SHP77 (cell line): ENCODE measurements around the gene ETV3.
A peak's percentile ranks its signal among the peaks of the same experiment; 100 is the strongest.

ENCODE experiments used
- DNase-seq, 2 experiments: peaks; one replicate each; lab custom pipeline; 2025; lab: John Stamatoyannopoulos, UW

Gene ETV3

DNA sequence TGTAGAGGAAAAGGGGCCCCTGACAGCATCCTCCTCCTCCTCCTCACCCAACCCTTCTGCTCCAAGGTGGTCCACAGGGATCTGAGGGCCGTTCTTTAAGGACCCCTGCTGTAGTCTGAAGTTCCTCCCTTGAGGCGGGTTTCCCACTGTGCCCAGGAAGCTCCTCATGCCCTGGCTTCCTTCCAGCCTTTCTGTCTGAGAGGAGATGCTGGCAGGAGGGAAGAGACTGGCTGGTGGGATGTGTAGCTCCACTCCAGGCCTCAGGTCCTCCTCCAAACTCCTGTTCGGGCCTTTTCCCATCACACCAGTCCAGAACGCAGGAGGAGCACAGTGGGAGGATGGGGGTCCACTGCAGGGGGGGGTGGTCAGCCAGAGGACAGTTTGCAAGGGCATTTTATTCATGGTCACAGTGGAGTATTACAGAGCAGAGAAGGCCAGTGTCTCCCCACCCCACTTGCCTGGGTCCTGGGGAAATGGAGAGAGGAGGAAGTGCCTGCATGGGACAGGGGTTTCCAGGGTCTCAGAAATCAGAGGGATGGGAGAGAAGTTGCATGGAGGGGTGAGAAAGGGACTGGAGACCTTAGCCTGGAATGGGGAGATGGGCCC, 46.4 kb downstream of the ETV3 start:
- DNase-seq = no peak

DNA sequence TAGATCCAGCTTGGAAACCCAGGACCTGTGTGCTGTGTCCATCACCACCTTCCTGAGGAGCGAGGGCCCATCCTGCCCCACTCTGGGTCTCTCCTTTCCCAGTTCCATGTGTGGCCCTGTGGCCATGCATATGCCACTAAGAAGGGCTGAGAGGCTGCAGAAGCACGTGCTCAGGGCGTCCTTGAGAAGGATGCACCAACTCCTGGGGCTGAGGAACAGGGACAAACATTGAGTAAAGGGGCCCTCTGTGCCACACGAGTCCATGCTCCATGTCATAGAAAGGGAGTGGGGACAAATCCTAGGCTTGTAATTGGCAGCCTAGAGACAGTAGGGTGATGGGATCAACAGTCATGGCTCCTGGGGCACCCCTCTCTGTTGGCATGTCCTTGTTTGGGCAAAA, 47.0 kb downstream of the ETV3 start:
- DNase-seq = no peak

DNA sequence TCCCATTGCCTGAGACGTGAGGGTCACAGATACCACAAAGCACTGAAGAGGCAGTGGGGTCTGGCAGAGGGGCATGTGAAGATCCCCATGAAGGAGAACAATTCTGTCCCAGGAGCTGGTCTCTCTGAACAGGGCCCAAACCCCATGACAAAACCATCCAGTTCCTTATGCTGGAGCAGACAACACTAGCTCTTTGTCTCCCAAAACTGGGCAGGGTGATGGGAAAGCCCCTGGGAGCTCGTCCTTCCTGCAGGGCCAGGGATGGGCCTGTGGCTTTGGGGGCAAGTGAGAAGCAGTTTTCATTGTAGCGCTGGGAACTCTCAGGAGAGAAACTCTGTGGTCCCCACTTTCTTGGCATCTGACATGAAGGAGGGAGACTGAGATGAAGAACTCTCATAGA, 47.4 kb downstream of the ETV3 start:
- DNase-seq = no peak

DNA sequence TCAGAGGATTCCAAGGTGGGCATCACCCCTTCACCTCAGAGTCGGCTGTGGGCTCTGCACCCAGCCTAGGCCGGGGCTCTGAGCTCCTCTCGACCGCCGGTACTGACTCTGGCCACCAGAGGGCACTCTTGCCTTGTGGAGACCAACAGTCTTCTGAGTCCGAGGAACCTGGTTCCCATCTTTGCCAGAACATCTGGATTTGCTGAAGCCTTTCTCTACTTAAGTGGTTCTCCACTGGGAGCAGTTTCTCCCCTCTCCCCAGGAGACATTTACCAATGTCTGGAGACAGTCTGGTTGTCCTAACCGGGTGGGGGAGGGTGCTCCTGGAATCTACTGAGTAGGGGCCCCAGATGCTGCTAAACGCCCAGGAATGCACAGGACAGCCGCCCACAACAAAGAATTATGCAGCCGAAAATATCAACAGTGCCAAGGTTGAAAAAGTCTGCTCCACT, 48.0 kb downstream of the ETV3 start:
- DNase-seq = peak; percentile 81 to 83

DNA sequence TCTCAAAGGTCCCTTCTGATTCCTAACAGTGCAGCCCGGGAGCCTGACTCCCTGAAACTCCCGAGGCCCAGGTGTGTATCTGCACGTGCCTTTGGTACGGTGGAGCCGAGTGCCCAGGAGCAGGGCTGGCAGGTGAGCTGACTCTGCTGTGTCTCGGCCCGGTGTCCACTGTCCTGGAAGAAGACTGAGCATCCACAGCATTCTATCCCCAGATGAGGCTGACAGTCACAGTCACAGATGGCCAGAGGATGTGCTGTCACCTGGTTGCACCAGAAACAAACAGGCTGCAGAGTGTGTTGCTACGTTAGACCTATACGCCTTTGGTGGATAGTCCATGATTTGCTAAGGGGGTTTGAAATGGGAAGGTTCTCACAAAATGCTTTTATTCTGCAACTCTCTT, 48.4 kb downstream of the ETV3 start:
- no peak for DNase-seq

DNA sequence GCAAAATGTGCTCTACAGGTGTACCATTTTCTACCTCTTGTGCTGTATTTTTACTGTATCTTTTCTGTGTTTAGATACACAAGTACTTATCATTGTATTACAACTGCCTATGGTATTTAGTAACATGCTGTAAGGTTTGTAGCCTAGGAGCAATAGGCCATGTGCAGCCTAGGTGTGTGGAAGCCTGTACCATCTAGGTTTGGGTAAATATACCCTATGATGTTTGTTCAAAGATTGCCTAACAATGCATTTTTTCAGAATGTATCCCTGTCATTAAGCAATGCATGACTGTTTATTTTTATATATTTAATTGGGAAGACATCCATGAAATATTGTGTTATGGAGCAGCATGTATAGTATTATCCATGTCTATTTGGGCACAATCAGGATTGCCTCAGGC, 49.6 kb downstream of the ETV3 start:
- DNase-seq = no peak

DNA sequence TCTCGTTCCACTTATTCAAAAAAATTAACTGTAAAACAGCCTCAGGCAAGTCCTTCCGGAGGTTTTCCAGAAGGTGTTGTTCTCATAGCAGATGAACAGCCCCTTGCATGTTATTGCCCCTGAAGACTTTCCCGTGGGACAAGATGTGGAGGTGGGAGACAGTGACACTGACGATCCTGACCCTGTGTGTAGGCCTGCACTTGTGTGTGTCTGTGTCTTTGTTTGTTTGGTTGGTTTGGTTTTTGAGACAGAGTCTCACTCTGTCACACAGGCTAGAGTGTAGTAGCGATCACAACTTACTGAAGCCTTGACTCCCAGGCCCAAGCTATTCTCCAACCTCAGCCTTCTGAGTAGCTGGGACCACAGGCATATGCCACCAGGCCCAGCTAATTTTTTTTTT, 51.2 kb downstream of the ETV3 start:
- DNase-seq = no peak

DNA sequence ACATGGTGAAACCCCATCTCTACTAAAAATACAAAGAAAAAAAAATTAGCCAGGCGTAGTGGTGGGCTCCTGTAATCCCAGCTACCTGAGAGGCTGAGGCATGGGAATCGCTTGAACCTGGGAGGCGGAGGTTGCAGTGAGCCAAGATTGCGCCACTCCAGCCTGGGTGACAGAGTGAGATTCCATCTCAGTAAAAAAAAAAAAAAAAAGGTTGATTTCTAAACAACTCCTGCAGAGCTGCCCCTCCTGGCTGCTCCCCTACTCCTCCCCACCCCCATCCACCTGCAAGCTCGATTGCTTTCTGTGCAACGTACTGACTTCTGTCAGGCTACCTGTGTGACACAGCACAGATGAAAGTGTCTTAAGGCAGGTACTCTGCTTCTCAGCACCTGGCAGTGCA, 51.9 kb downstream of the ETV3 start:
- no peak for DNase-seq

DNA sequence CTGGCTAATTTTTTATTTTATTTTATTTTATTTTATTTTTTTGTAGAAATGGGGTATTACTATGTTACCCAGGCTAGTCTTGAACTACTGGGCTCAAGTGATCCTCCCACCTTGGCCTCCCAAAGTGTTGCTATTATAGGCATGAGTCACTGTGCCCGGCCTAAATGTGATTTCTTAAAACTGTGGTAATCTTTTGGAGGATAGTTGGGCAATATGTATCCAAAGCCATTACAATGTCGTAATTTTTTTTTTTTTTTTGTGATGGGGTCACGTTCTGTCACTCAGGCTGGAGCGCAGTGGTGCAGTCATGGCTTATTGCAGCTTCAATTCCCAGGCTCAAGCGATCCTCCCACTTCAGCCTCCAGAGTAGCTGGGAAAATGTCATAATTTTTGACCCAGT, 52.8 kb downstream of the ETV3 start:
- no peak for DNase-seq

DNA sequence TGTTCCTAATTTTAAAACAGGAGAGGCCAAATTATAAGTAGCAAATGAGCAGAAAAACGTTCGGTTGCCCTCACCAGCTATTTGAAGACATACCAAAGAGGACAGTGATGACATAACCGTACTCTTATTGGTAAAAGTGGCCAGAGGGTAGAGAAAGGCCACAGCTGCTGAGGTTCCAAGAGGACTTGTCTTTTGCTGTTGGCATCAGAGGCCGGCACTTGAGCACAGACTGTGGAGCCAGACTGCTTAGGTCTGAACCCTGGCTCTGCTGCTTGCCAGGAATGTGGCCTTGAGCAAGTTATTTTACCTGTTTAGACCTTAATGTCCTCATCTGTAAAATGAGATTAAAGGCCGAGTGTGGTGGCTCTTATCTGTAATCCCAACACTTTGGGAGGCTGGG, 53.5 kb downstream of the ETV3 start:
- DNase-seq = no peak

DNA sequence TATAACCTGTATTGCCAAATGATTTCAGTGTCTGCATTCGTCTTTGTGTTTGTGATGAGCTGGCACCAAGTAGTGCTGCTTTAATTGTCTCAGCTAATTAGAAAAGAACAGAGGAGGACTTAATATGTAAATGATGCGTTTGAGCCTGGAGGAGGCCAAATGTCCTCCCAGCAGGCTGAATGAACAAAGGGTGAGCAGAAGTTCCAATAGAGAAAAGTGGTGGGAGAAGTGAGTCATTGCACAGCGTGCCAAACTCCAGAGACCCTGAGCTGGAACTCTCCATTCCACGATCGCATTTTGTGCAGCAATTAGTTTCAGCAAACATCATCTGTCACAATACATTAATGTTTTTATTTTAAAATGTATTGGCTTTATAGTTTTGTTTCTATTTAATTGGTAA, 56.5 kb downstream of the ETV3 start:
- no peak for DNase-seq

DNA sequence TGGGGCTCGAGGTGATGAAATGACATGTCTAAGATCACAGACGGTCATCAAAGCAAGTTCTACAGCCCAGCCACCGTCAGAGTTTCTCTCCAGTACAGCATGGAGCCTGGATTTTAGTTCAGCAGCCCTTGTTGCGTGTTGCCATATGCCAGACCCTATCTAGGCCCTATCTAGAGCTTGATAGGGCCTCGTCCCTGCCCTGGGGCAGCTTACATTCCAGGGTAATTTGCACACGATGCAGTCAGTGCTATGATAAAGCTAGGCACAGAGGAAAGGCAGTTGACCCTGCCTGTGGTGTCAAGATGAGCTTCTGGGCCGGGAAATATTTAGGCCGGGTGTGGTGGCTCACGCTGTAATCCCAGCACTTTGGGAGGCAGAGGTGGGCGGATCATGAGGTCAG, 57.5 kb downstream of the ETV3 start:
- no peak for DNase-seq

DNA sequence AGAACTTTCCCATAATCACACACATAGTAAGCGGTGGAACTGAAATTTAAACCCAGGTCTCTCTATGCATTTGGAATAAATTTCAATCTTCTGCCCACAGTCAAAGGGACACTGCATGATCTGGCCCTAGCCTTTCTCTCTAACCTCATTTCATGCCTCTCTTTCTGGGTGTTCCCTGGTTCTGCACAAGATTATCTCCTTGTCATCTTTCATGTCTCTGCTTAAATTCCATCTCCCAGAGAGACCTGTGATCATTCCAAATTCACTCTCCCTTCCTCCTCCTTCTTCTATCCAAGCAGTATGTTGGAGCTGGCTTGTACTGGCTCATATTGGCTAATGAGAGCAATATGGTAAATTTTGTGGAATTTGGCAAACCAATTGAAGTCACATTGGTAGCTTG, 60.8 kb downstream of the ETV3 start:
- no peak for DNase-seq

DNA sequence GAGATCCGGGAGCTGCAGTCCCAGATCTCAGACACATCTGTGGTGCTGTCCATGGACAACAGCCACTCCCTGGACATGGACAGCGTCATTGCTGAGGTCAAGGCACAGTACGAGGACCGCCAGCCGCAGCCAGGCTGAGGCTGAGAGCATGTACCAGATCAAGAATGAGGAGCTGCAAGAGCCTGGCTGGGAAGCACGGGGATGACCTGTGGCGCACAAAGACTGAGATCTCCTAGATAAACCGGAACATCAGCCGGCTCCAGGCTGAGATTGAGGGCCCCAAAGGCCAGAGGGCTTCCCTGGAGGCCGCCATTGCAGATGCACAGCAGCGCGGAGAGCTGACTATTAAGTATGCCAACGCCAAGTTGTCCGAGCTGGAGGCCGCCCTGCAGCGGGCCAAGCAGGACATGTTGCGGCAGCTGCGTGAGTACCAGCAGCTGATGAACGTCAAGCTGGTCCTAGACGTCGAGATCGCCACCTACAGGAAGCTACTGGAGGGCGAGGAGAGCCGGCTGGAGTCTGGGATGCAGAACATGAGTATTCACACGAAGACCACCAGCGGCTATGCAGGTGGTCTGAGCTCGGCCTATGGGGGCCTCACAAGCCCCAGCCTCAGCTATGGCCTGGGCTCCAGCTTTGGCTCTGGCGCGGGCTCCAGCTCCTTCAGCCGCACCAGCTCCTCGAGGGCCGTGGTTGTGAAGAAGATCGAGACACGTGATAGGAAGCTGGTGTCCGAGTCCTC, 64.1 kb downstream of the ETV3 start:
- peak; percentile 91 to 94 for DNase-seq
